NCI-H1694 treated with DMSO at 0.1 percent for 48 hours (cell line): Measurements from ENCODE around the gene PROKR1.

Experiments
- DNase-seq: peaks from one replicate; lab custom pipeline; 2025; lab: John Stamatoyannopoulos, UW

PROKR1 gene

GRCh38 chr2:68698567-68699377, 55.4 kb downstream of the PROKR1 start:
- no peak for DNase-seq

- no peak for DNase-seq
Measured at GRCh38 chr2:68700560-68700959, 57.2 kb downstream of the PROKR1 start.

GRCh38 chr2:68706637-68707036, 63.3 kb downstream of the PROKR1 start:
- DNase-seq: no peak
